ENCODE measurements around the gene NUP107. TPM values are rescaled to one million over a fixed set of nuclear protein-coding genes. Genes with fewer than 3 reads are reported as not detected.
A peak's percentile ranks its signal among the peaks of the same experiment; 100 is the strongest.
"Not testable (repeated sequence)": the region's sequence is repeated elsewhere in the genome, so short reads cannot be mapped to it uniquely, and the experiment has no call there.

Gene NUP107
- total and polyA plus RNA-seq, 4 donors, result 18.4 to 74.7 (median 26.4) TPM

DNA sequence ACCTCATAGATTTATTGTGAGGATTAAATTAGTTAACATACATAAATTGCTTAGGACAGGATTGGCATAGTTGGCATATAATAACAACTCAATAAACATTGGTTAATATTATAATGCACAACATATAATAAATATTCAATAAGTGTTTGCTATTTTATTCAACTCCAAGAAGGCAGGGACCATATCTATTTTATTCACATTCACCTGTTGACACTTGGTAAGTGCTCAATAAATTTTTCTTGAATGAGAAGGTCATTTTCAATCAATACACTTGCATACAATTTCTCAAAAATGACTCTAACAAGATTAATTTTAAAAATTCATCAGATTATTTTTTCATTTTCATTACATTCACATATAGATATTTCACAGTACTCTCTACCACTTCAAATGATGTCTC, 12.4 kb upstream of the NUP107 start:
- DNase-seq (no peak), ATAC-seq (ENCODE audit: insufficient read depth, low FRiP score) (no peak)
- H3K36me3 ChIP-seq (ENCODE audit: control insufficient read depth in 4 of 4, insufficient read depth in 4 of 4, low read length in 4 of 4), result no peaks in the 10 kb centered on the region
- H3K4me3 ChIP-seq, result no peak overlapping the region
- no peak for TF ChIP-seq CTCF (IDR thresholded peaks at IDR 0.05; ENCODE audit: control extremely low read depth, extremely low read depth)
- no peaks in the 10 kb centered on the region for H3K27me3 ChIP-seq (ENCODE audit: control insufficient read depth in 3 of 3, insufficient read depth in 3 of 3, low read length in 2 of 3)
- no peak overlapping the region for H3K27ac ChIP-seq (ENCODE audit: low read depth in 1 of 2, low read length in 1 of 2)
- H3K9me3 ChIP-seq (ENCODE audit: control insufficient read depth in 4 of 4, insufficient read depth in 3 of 4, low read length in 3 of 4), result no peaks in the 10 kb centered on the region
- no peak overlapping the region for H3K9ac ChIP-seq (ENCODE audit: insufficient read depth in 1 of 2, low read length in 2 of 2)
- no peaks in the 10 kb centered on the region for H3K4me1 ChIP-seq (ENCODE audit: control insufficient read depth in 5 of 5, insufficient read depth in 5 of 5, low read length in 5 of 5)

- no peak for ATAC-seq (ENCODE audit: insufficient read depth, low FRiP score)
- no peaks in the 10 kb centered on the region for H3K36me3 ChIP-seq (ENCODE audit: control insufficient read depth in 4 of 4, insufficient read depth in 4 of 4, low read length in 4 of 4)
- DNase-seq, result peak in 2 of 3 donors; percentile 3 to 28
- no peaks in the 10 kb centered on the region for H3K4me1 ChIP-seq (ENCODE audit: control insufficient read depth in 5 of 5, insufficient read depth in 5 of 5, low read length in 5 of 5)
- no peaks in the 10 kb centered on the region for H3K27me3 ChIP-seq (ENCODE audit: control insufficient read depth in 3 of 3, insufficient read depth in 3 of 3, low read length in 2 of 3)
- TF ChIP-seq CTCF (IDR thresholded peaks at IDR 0.05; ENCODE audit: control extremely low read depth, extremely low read depth), result no peak
- 18 to 20% methylated on average over 5 of the region's 5 CpGs for WGBS, 2 donors
- no peaks in the 10 kb centered on the region for H3K9me3 ChIP-seq (ENCODE audit: control insufficient read depth in 4 of 4, insufficient read depth in 3 of 4, low read length in 3 of 4)
- no peak overlapping the region for H3K9ac ChIP-seq (ENCODE audit: insufficient read depth in 1 of 2, low read length in 2 of 2)
- H3K27ac ChIP-seq (ENCODE audit: low read depth in 1 of 2, low read length in 1 of 2), result no peak overlapping the region
- no peak overlapping the region for H3K4me3 ChIP-seq
These were observed 11.5 kb upstream of the NUP107 start for GRCh38 chr12:68675101-68675842.

GRCh38 chr12:68676854-68677253, 9.9 kb upstream of the NUP107 start:
- not testable (repeated sequence) for H3K9me3 ChIP-seq (ENCODE audit: control insufficient read depth in 4 of 4, insufficient read depth in 3 of 4, low read length in 3 of 4); H3K4me1 ChIP-seq (ENCODE audit: control insufficient read depth in 5 of 5, insufficient read depth in 5 of 5, low read length in 5 of 5); H3K36me3 ChIP-seq (ENCODE audit: control insufficient read depth in 4 of 4, insufficient read depth in 4 of 4, low read length in 4 of 4); H3K9ac ChIP-seq (ENCODE audit: insufficient read depth in 1 of 2, low read length in 2 of 2); H3K27ac ChIP-seq (ENCODE audit: low read depth in 1 of 2, low read length in 1 of 2); ATAC-seq (ENCODE audit: insufficient read depth, low FRiP score); DNase-seq; H3K27me3 ChIP-seq (ENCODE audit: control insufficient read depth in 3 of 3, insufficient read depth in 3 of 3, low read length in 2 of 3); H3K4me3 ChIP-seq
- WGBS, 2 donors, result 98 to 99% methylated on average over 5 of the region's 5 CpGs

GRCh38 chr12:68686262-68686594, 550 bp upstream of the NUP107 start:
- no peak for ATAC-seq (ENCODE audit: insufficient read depth, low FRiP score)

More at GRCh38 chr12:68686262-68686594, 550 bp upstream of the NUP107 start:
- Histone ChIP-seq H3K4me1 (ENCODE audit: control insufficient read depth in 5 of 5, insufficient read depth in 5 of 5, low read length in 5 of 5) (peaks cover 0 to 18% (median 4%) of the 10 kb centered on the region in 5 donors), H3K27me3 (ENCODE audit: control insufficient read depth in 3 of 3, insufficient read depth in 3 of 3, low read length in 2 of 3) (no peaks in the 10 kb centered on the region), H3K4me3 (no peak overlapping the region), H3K36me3 (ENCODE audit: control insufficient read depth in 4 of 4, insufficient read depth in 4 of 4, low read length in 4 of 4) (peaks cover 4 to 7% (median 5%) of the 10 kb centered on the region in 4 donors), H3K9me3 (ENCODE audit: control insufficient read depth in 4 of 4, insufficient read depth in 3 of 4, low read length in 3 of 4) (no peaks in the 10 kb centered on the region), H3K9ac (ENCODE audit: insufficient read depth in 1 of 2, low read length in 2 of 2) (peak overlapping the region in 1 of 2 donors; percentile 56), H3K27ac (ENCODE audit: low read depth in 1 of 2, low read length in 1 of 2) (peak overlapping the region; percentile 62)
- no peak for TF ChIP-seq CTCF (IDR thresholded peaks at IDR 0.05; ENCODE audit: control extremely low read depth, extremely low read depth)
- 37 to 40% methylated on average over 3 of the region's 3 CpGs for WGBS, 2 donors
- no peak for DNase-seq

All from lung (tissue), 12 donors.